Measurements from ENCODE around the gene TSEN2. TPM values are rescaled to one million over a fixed set of nuclear protein-coding genes. Genes with fewer than 3 reads are reported as not detected.
A peak's percentile ranks its signal among the peaks of the same experiment; 100 is the strongest.

The TSEN2 gene
- total RNA-seq, 1 experiment from 2014 or later: 22.0 TPM

GRCh38 chr3:12486001-12486400 is 1.7 kb downstream of the TSEN2 start:
- Histone ChIP-seq H4K5ac (ENCODE audit: insufficient read length, low read depth, low read length) (no peak overlapping the region), H2BK15ac (ENCODE audit: low read depth, low read length) (no peak overlapping the region), H3K18ac (ENCODE audit: insufficient read length, low read depth, low read length) (no peak overlapping the region), H2BK5ac (ENCODE audit: insufficient read length, low read length) (no peak overlapping the region), H3K4me1 (ENCODE audit: insufficient read depth, low read length) (peaks cover 3% of the 10 kb centered on the region; the same call in 1 of the 2 replicates), H3K27ac (ENCODE audit: insufficient read length, low read depth, low read length) (no peak overlapping the region), H3K79me2 (ENCODE audit: insufficient read depth, low read length) (peaks cover 3% of the 10 kb centered on the region; the same call in 1 of the 2 replicates), H3K4me2 (ENCODE audit: insufficient read depth, insufficient read length, low read length) (no peak overlapping the region), H4K91ac (ENCODE audit: insufficient read length, low read depth, low read length) (no peak overlapping the region), H3K14ac (ENCODE audit: insufficient read depth, low read length) (no peak overlapping the region), H2AFZ (ENCODE audit: low read length) (no peak overlapping the region), H3K23ac (ENCODE audit: insufficient read length, low read depth, low read length) (no peak overlapping the region), H3K9me3 (ENCODE audit: control insufficient read depth, low read depth, low read length) (no peaks in the 10 kb centered on the region), H3K4ac (ENCODE audit: low read depth, low read length) (no peak overlapping the region), H4K8ac (replicated peaks; ENCODE audit: insufficient read length, low read depth, low read length) (no peak overlapping the region), H3K56ac (ENCODE audit: insufficient read length, low read depth, low read length) (no peak overlapping the region), H3K23me2 (ENCODE audit: insufficient read length, low read depth, low read length, poor library complexity, severe bottlenecking) (peaks cover 11% of the 10 kb centered on the region), H2AK5ac (ENCODE audit: insufficient read length, low read length) (no peak overlapping the region), H3K27me3 (ENCODE audit: insufficient read depth, low read length) (no peaks in the 10 kb centered on the region), H3K79me1 (ENCODE audit: insufficient read depth, low read depth, low read length, poor library complexity, severe bottlenecking) (no peaks in the 10 kb centered on the region), H3K9ac (ENCODE audit: extremely low read depth, insufficient read length, low read length) (no peak overlapping the region), H4K20me1 (ENCODE audit: control insufficient read depth, insufficient read depth, insufficient read length) (no peaks in the 10 kb centered on the region), H2BK20ac (ENCODE audit: low read depth, low read length, poor library complexity, severe bottlenecking) (no peak overlapping the region), H3T11ph (ENCODE audit: low read length) (no peak overlapping the region), H2BK12ac (ENCODE audit: insufficient read length, low read depth, low read length) (no peak overlapping the region), H2BK120ac (ENCODE audit: low read depth, low read length, poor library complexity, severe bottlenecking) (no peak overlapping the region)
- no peaks in the 10 kb centered on the region for H3K9me3 Mint-ChIP-seq
- WGBS (ENCODE audit: extremely low coverage, insufficient read length, low lambda C conversion rate): no CpG with 5 or more reads among the region's 4 CpGs
- H3K36me3 Mint-ChIP-seq (ENCODE audit: insufficient read depth in 1 of 3, low read depth in 3 of 3): peaks cover 5 to 21% (median 13%) of the 10 kb centered on the region in 3 experiments; a peak in 6 of 7 replicates
- H3K4me3 Mint-ChIP-seq: peak overlapping the region in 1 of 2 experiments; percentile 20; a peak in 1 of 5 replicates
- no peak overlapping the region for H3K27ac Mint-ChIP-seq
- DNase-seq: no peak
- peaks cover 17 to 19% of the 10 kb centered on the region in 2 experiments for H3K4me1 Mint-ChIP-seq
- H3K27me3 Mint-ChIP-seq (ENCODE audit: low read depth): peaks cover 6% of the 10 kb centered on the region
- no peak for TF ChIP-seq CTCF (conservative IDR thresholded peaks at IDR 0.05)

Measured in H9 (cell line).